ENCODE results near the gene HMCN2.
A peak's percentile ranks its signal among the peaks of the same experiment; 100 is the strongest.

HMCN2 gene

GRCh38 chr9:130265431-130266235, at the start of gene HMCN2:
Gene HMCN2, plus strand, starts transcription at chr9:130265760. Its CDS starts 119 bp downstream, at chr9:130265879.
- H3K9me3 ChIP-seq (ENCODE audit: control insufficient read depth in 1 of 2, low read length in 2 of 2), result no peaks in the 10 kb centered on the region
- H3K27ac ChIP-seq (ENCODE audit: low read length), result peak within 1 kb of the TSS; percentile 23
- H3K36me3 ChIP-seq (ENCODE audit: control insufficient read depth in 1 of 2, insufficient read depth in 2 of 2, low read length in 2 of 2), result no peaks in the 10 kb centered on the region
- peaks cover 19% of the 10 kb centered on the region for H3K27me3 ChIP-seq (ENCODE audit: low read depth, low read length)
- H3K4me1 ChIP-seq (ENCODE audit: control insufficient read depth in 1 of 2, insufficient read depth in 2 of 2, low read length in 2 of 2), result peaks cover 6 to 33% of the 10 kb centered on the region in 2 donors
- peak within 1 kb of the TSS; percentile 52 to 71 for H3K4me3 ChIP-seq (ENCODE audit: low read depth in 1 of 2, low read length in 2 of 2)

- Histone ChIP-seq H3K4me3 (ENCODE audit: low read depth in 1 of 2, low read length in 2 of 2) (no peak overlapping the region), H3K4me1 (ENCODE audit: control insufficient read depth in 1 of 2, insufficient read depth in 2 of 2, low read length in 2 of 2) (peaks cover 0 to 44% of the 10 kb centered on the region in 2 donors), H3K27ac (ENCODE audit: low read length) (no peak overlapping the region), H3K27me3 (ENCODE audit: low read depth, low read length) (no peaks in the 10 kb centered on the region), H3K36me3 (ENCODE audit: control insufficient read depth in 1 of 2, insufficient read depth in 2 of 2, low read length in 2 of 2) (peaks cover 7 to 12% of the 10 kb centered on the region in 2 donors), H3K9me3 (ENCODE audit: control insufficient read depth in 1 of 2, low read length in 2 of 2) (no peaks in the 10 kb centered on the region)
These were observed 47.7 kb upstream of the HMCN2 start for GRCh38 chr9:130217838-130218237.

- H3K4me1 ChIP-seq (ENCODE audit: control insufficient read depth in 1 of 2, insufficient read depth in 2 of 2, low read length in 2 of 2), result peaks cover 0 to 35% of the 10 kb centered on the region in 2 donors
- H3K36me3 ChIP-seq (ENCODE audit: control insufficient read depth in 1 of 2, insufficient read depth in 2 of 2, low read length in 2 of 2), result peaks cover 7 to 19% of the 10 kb centered on the region in 2 donors
- no peak overlapping the region for H3K27ac ChIP-seq (ENCODE audit: low read length)
- H3K4me3 ChIP-seq (ENCODE audit: low read depth in 1 of 2, low read length in 2 of 2), result no peak overlapping the region
- H3K27me3 ChIP-seq (ENCODE audit: low read depth, low read length), result no peaks in the 10 kb centered on the region
- H3K9me3 ChIP-seq (ENCODE audit: control insufficient read depth in 1 of 2, low read length in 2 of 2), result no peaks in the 10 kb centered on the region
These were observed 45.9 kb upstream of the HMCN2 start for GRCh38 chr9:130219661-130220096.

- Histone ChIP-seq H3K36me3 (ENCODE audit: control insufficient read depth in 1 of 2, insufficient read depth in 2 of 2, low read length in 2 of 2) (peaks cover 11 to 19% of the 10 kb centered on the region in 2 donors), H3K4me1 (ENCODE audit: control insufficient read depth in 1 of 2, insufficient read depth in 2 of 2, low read length in 2 of 2) (peaks cover 0 to 29% of the 10 kb centered on the region in 2 donors), H3K4me3 (ENCODE audit: low read depth in 1 of 2, low read length in 2 of 2) (no peak overlapping the region), H3K9me3 (ENCODE audit: control insufficient read depth in 1 of 2, low read length in 2 of 2) (no peaks in the 10 kb centered on the region), H3K27me3 (ENCODE audit: low read depth, low read length) (no peaks in the 10 kb centered on the region), H3K27ac (ENCODE audit: low read length) (no peak overlapping the region)
These were observed 45.2 kb upstream of the HMCN2 start for GRCh38 chr9:130220352-130220751.

- Histone ChIP-seq H3K4me3 (ENCODE audit: low read depth in 1 of 2, low read length in 2 of 2) (no peak overlapping the region), H3K4me1 (ENCODE audit: control insufficient read depth in 1 of 2, insufficient read depth in 2 of 2, low read length in 2 of 2) (peaks cover 0 to 20% of the 10 kb centered on the region in 2 donors), H3K27me3 (ENCODE audit: low read depth, low read length) (no peaks in the 10 kb centered on the region), H3K9me3 (ENCODE audit: control insufficient read depth in 1 of 2, low read length in 2 of 2) (peaks cover 3 to 9% of the 10 kb centered on the region in 2 donors), H3K36me3 (ENCODE audit: control insufficient read depth in 1 of 2, insufficient read depth in 2 of 2, low read length in 2 of 2) (peaks cover 16 to 42% of the 10 kb centered on the region in 2 donors), H3K27ac (ENCODE audit: low read length) (no peak overlapping the region)
These were observed 42.7 kb upstream of the HMCN2 start for GRCh38 chr9:130222833-130223232.

- H3K36me3 ChIP-seq (ENCODE audit: control insufficient read depth in 1 of 2, insufficient read depth in 2 of 2, low read length in 2 of 2), result peaks cover 12 to 43% of the 10 kb centered on the region in 2 donors
- no peaks in the 10 kb centered on the region for H3K27me3 ChIP-seq (ENCODE audit: low read depth, low read length)
- no peak overlapping the region for H3K4me3 ChIP-seq (ENCODE audit: low read depth in 1 of 2, low read length in 2 of 2)
- peaks cover 4 to 10% of the 10 kb centered on the region in 2 donors for H3K9me3 ChIP-seq (ENCODE audit: control insufficient read depth in 1 of 2, low read length in 2 of 2)
- H3K27ac ChIP-seq (ENCODE audit: low read length), result no peak overlapping the region
- H3K4me1 ChIP-seq (ENCODE audit: control insufficient read depth in 1 of 2, insufficient read depth in 2 of 2, low read length in 2 of 2), result peaks cover 0 to 8% of the 10 kb centered on the region in 2 donors
These were observed 40.5 kb upstream of the HMCN2 start for GRCh38 chr9:130225071-130225470.

GRCh38 chr9:130225586-130225985, 40.0 kb upstream of the HMCN2 start:
- Histone ChIP-seq H3K4me3 (ENCODE audit: low read depth in 1 of 2, low read length in 2 of 2) (no peak overlapping the region), H3K4me1 (ENCODE audit: control insufficient read depth in 1 of 2, insufficient read depth in 2 of 2, low read length in 2 of 2) (peaks cover 0 to 3% of the 10 kb centered on the region in 2 donors), H3K27me3 (ENCODE audit: low read depth, low read length) (no peaks in the 10 kb centered on the region), H3K9me3 (ENCODE audit: control insufficient read depth in 1 of 2, low read length in 2 of 2) (peaks cover 4 to 10% of the 10 kb centered on the region in 2 donors), H3K36me3 (ENCODE audit: control insufficient read depth in 1 of 2, insufficient read depth in 2 of 2, low read length in 2 of 2) (peaks cover 12 to 43% of the 10 kb centered on the region in 2 donors), H3K27ac (ENCODE audit: low read length) (no peak overlapping the region)

- Histone ChIP-seq H3K36me3 (ENCODE audit: control insufficient read depth in 1 of 2, insufficient read depth in 2 of 2, low read length in 2 of 2) (peaks cover 12 to 43% of the 10 kb centered on the region in 2 donors), H3K27me3 (ENCODE audit: low read depth, low read length) (no peaks in the 10 kb centered on the region), H3K27ac (ENCODE audit: low read length) (no peak overlapping the region), H3K4me3 (ENCODE audit: low read depth in 1 of 2, low read length in 2 of 2) (no peak overlapping the region), H3K4me1 (ENCODE audit: control insufficient read depth in 1 of 2, insufficient read depth in 2 of 2, low read length in 2 of 2) (no peaks in the 10 kb centered on the region), H3K9me3 (ENCODE audit: control insufficient read depth in 1 of 2, low read length in 2 of 2) (peaks cover 4 to 10% of the 10 kb centered on the region in 2 donors)
These were observed 39.4 kb upstream of the HMCN2 start for GRCh38 chr9:130226112-130226511.

GRCh38 chr9:130227833-130228232, 37.7 kb upstream of the HMCN2 start:
- H3K36me3 ChIP-seq (ENCODE audit: control insufficient read depth in 1 of 2, insufficient read depth in 2 of 2, low read length in 2 of 2), result peaks cover 10 to 39% of the 10 kb centered on the region in 2 donors
- H3K27me3 ChIP-seq (ENCODE audit: low read depth, low read length), result no peaks in the 10 kb centered on the region
- no peaks in the 10 kb centered on the region for H3K4me1 ChIP-seq (ENCODE audit: control insufficient read depth in 1 of 2, insufficient read depth in 2 of 2, low read length in 2 of 2)
- peaks cover 4 to 10% of the 10 kb centered on the region in 2 donors for H3K9me3 ChIP-seq (ENCODE audit: control insufficient read depth in 1 of 2, low read length in 2 of 2)
- H3K27ac ChIP-seq (ENCODE audit: low read length), result no peak overlapping the region
- no peak overlapping the region for H3K4me3 ChIP-seq (ENCODE audit: low read depth in 1 of 2, low read length in 2 of 2)

- Histone ChIP-seq H3K4me3 (ENCODE audit: low read depth in 1 of 2, low read length in 2 of 2) (no peak overlapping the region), H3K4me1 (ENCODE audit: control insufficient read depth in 1 of 2, insufficient read depth in 2 of 2, low read length in 2 of 2) (no peaks in the 10 kb centered on the region), H3K36me3 (ENCODE audit: control insufficient read depth in 1 of 2, insufficient read depth in 2 of 2, low read length in 2 of 2) (peaks cover 13 to 43% of the 10 kb centered on the region in 2 donors), H3K9me3 (ENCODE audit: control insufficient read depth in 1 of 2, low read length in 2 of 2) (peaks cover 4 to 10% of the 10 kb centered on the region in 2 donors), H3K27ac (ENCODE audit: low read length) (no peak overlapping the region), H3K27me3 (ENCODE audit: low read depth, low read length) (no peaks in the 10 kb centered on the region)
These were observed 35.8 kb upstream of the HMCN2 start for GRCh38 chr9:130229759-130230158.

GRCh38 chr9:130230631-130231030, 34.9 kb upstream of the HMCN2 start:
- Histone ChIP-seq H3K27ac (ENCODE audit: low read length) (no peak overlapping the region), H3K4me1 (ENCODE audit: control insufficient read depth in 1 of 2, insufficient read depth in 2 of 2, low read length in 2 of 2) (peaks cover 0 to 4% of the 10 kb centered on the region in 2 donors), H3K27me3 (ENCODE audit: low read depth, low read length) (no peaks in the 10 kb centered on the region), H3K9me3 (ENCODE audit: control insufficient read depth in 1 of 2, low read length in 2 of 2) (peaks cover 4 to 10% of the 10 kb centered on the region in 2 donors), H3K4me3 (ENCODE audit: low read depth in 1 of 2, low read length in 2 of 2) (no peak overlapping the region), H3K36me3 (ENCODE audit: control insufficient read depth in 1 of 2, insufficient read depth in 2 of 2, low read length in 2 of 2) (peaks cover 5 to 42% of the 10 kb centered on the region in 2 donors)

Data from muscle layer of duodenum (tissue), 2 donors.